ENCODE data around the gene SPOCK1.

The SPOCK1 gene

DNA sequence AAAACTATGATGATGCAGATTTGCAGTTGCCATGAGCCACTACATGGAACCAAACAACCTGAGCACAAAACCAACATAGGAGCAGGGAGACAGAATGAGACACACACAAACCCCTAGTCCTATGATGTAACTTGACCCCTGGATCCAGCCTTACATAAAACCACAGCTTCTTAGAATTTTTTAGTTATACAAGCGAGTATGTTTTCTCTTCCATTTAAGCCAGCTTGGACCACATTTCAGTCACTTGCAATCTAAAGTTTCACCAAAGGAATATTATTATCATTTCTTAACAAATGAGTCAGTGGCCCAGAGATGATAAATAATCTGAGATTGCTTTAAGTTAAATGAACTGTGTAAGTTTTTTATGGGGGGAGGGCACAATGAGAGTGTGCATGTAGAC lies 6.8 kb downstream of the SPOCK1 start:
- DNase-seq (ENCODE audit: low read depth in 2 of 2), result no peak

DNA sequence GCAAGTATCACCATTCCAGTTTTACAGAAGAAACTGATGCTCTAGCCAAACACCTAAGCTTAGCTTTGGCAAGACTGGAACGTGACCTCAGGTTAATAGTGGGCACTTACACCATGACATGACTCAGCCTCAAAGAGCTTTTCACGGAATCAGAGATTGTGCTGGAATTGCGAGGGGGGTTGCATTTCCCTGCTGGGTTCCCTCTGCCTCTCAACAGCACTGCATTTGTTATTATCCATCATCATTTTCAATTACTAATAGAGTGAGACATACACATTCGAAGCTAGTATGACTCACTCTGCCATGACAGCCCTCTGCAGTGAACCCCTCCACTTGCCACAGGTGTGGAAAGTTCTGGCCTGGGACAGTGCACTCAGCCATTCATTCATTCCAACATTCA lies 8.0 kb downstream of the SPOCK1 start:
- no peak for DNase-seq (ENCODE audit: low read depth in 2 of 2)

DNA sequence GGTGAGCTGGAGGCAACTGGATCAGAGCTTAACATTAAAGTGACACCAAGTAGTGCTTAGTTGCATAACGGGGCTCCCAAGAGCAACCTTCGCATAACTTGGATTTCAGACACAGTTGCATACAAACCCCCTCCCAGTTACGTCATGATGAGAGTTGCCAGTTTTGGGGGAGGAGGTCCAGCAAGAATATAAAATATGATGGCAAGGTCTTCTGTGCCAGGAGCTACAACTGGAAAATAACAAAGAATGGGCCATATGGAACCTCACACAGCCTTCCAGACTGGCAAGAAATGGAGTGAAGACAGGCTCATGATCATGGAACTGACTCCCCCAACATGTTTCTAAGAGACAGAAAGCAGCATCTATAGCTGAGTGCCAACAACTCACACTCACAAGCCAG lies 8.5 kb downstream of the SPOCK1 start:
- no peak for DNase-seq (ENCODE audit: low read depth in 2 of 2)

DNA sequence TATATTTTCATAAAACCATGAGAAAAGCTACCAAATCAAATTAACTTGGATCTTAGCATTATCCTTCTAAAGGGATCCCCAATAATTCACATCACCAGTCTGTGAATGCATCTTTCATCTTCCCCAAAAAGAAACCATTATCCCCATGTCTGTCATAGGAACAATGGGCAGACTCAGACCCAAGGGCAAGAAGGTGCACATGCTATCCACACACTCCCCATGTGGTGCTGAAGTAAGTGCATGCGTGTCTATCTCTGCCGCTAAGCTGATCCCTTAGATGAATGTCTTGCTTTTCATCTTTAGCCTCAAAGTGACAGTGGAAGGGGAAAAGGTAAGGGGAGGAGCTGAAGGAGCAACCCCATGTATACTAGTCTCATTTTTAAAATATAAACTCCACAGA lies 10.2 kb downstream of the SPOCK1 start:
- DNase-seq (ENCODE audit: low read depth in 2 of 2), result no peak

DNA sequence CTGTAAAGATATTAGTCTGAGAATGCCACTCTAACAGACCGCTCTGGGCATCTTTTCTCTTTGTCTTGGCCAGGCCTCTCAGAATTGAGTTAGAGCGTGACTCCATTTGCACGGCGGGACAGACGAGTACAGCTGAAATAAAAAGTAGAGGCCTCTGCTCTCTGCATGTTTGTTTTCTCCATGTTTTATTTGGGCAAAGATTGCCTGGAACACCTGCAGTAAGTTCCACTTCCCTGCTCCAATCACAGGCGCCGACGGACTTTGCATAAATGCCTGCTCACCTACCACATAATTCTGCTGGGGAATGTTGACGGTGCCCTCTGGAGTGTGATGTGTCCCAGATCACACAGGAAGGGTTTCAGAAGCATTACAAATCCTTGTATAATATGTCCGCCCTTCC lies 10.6 kb downstream of the SPOCK1 start:
- DNase-seq (ENCODE audit: low read depth in 2 of 2), result no peak

DNA sequence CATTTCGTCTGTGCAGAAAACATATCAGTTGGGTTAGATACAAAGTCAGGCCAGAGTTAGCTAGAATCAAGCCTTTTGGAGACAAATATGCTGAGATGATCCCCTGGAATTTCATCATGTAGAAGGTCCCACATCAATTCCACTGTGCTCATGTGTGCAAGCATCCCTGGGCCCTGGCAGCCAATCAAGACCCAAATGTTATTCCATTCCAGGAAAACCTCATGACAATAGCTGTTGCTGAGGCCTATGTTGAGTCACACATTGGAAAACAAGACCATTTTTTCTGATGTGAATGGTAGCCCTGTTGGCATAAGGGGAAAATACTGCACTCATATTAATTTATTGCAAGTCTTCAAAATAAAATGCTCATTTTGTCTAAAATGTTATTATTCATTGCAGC lies 11.5 kb downstream of the SPOCK1 start:
- DNase-seq (ENCODE audit: low read depth in 2 of 2), result no peak

DNA sequence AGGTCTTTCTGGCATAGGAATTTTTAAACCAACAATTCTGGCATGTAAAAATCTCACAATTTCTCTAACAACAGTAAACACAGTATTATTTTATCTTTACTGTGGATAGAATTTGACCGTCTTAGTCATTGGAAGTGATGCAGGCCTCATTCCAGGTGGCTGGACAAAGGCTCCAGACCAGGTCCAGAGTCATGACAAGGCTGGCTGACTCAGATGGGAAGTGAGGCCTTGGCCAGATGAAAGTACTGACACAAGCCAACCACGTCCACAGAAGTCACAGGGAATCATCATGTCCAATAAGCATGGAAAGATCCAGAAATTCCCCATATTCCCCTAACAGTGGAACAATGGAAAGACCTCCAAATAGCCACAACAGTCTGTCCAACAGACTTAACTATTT lies 12.4 kb downstream of the SPOCK1 start:
- DNase-seq (ENCODE audit: low read depth in 2 of 2), result no peak

DNA sequence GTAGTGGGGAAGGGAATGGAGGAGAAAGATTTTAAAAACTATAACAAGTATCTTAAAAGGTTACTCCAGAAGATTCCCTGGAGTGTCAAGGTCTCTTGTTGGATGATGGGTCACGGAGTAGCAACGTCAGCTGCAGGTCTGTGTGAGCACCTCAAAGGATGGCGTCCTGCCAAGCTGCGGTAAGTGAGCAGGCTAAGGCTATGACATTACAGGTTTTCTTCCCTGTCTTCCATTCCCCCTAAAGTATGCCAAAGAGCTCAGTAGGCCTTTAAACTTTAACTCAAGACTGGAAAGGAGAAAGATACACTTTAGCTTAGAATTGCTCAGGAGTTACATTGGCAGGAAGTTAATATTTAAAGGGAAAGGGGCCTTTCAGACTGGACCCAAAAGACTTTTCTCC lies 17.5 kb downstream of the SPOCK1 start:
- no peak for DNase-seq (ENCODE audit: low read depth in 2 of 2)

DNA sequence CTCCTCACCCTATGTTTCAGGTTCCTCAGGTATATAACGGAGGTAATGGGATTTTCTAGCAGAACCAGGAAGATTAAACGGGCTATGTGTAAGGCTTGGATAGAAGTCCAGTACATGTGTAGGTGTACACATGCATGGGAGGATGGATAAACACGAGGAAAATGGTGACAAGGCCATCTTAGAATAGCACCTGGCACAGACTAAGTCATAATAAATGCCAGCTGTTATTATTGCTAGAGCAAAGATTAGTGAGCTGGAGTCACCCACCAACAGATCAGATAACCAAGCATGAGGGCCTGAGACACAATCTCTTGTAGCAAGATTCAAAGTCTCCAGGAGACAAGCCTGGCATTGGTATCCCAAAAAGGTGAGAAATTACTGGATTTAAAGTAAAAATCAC lies 21.1 kb downstream of the SPOCK1 start:
- DNase-seq (ENCODE audit: low read depth in 2 of 2), result no peak

DNA sequence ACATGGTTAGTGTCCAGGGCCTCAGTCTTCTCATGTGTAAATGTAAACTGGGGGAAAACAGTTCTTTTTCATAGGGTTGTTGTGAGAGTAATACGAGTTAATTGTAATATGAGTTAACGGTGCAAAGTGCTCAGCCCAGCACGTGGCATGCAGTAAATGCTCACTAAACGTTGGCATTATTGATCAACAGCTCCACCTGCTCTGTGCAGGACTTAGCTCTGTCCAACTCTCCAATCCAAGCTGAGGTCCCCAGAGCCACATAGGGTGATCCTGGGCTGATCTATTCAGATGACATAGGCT lies 28.3 kb downstream of the SPOCK1 start:
- DNase-seq (ENCODE audit: low read depth in 2 of 2), result no peak

DNA sequence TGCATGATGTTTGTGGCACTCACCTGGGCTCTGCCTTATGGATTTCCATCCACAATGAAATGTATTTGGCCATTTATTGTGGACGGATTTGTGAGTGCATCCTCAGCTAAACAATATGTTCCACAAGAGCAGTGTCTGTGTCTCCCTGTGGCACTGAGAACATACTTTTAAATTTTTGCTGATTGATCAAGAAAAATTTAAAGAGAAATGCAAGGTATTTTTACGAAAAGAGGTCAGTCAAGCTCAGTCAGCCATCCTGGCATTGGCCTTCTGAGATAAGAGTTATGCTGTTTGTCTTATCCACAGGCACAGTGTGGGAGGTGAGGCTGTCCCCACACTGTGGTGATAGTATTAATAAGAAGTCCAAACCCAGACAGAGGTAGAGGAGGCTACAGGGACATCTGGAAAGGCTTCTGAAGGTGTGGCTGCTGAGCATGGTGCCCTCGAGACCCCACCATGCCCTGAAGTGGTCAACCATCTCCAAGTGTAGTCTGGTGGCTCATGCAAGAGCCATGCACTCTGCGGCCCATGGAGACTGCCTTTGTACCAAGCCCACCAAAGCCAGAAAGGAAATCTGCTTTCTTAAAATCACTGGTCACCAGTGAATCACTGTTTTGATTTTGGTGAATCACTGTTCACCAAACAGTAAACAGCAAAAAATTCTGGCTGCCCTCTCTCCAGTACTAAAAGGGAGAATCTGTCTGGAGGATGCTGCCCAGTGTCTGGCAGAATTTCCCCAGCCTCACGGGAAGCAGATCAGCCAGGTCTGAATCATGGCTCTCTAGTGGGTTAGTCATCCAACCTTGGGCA lies 28.8 kb downstream of the SPOCK1 start:
- DNase-seq (ENCODE audit: low read depth in 2 of 2), result no peak

DNA sequence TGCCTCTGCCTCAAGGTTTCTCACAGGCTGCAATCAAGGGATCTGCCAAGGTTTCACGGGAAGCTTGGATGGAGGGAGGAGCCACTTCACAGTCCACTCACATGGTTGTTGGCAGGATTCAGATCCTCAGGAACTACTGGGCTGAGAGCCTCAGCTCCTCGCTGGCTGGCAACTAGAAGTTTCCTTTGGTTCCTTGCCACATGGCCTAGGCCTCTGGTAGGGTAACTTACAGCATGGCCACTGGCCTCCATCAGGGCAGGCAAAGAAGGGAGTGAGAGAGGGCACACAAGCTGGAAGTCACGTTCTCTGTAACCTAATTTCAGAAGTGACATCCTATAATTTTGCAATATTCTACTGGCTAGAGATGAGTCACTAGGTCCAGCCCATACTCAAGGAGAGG lies 32.2 kb downstream of the SPOCK1 start:
- no peak for DNase-seq (ENCODE audit: low read depth in 2 of 2)

DNA sequence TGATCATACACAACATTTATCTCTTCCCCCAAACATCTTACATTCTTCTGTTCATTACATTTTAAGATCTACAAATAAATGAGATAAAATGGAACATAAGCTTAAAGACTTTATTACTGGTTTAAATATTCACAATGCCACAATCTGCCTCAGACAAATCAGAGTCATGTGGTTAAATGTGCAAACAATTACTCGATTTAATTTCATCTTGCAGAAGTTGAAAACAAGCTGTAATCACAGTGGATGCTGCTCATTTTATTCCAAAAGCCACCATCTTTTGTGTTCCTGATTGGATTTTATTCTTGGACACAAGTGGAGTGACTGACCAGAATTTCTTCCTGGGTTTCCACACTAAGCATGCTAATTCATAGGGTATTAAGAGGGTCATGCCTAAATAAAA lies 33.2 kb downstream of the SPOCK1 start:
- DNase-seq (ENCODE audit: low read depth in 2 of 2), result no peak

DNA sequence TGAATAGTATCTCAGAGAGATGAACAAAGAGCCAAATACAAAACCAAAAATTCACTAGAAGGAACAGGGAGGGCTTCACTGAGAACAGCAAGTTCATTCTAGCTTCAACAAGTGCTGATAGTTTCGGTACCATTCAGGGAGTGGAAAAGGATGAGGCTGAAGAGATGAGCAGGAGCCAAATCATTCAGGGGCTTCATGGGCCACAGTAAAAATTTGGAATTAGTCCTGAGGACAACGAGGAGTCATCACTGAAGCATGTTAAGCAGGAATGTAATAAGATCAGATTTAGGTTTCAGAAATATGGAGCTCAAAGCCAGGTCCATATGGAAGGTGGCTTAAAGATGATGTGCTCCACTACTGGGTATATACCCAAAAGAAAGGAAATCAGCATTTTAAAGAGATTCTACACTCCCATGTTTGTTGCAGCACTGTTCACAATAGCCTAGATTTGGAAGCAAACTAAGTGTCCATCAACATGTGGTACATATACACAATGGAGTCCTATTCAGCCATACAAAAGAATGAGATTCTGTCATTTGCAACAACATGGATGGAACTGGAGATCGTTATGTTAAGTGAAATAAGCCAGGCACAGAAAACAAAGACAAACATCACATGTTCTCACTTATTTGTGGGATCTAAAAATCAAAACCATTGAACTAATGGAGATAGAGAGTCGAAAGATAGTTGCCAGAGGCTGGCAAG lies 36.2 kb downstream of the SPOCK1 start:
- no peak for DNase-seq (ENCODE audit: low read depth in 2 of 2)

DNA sequence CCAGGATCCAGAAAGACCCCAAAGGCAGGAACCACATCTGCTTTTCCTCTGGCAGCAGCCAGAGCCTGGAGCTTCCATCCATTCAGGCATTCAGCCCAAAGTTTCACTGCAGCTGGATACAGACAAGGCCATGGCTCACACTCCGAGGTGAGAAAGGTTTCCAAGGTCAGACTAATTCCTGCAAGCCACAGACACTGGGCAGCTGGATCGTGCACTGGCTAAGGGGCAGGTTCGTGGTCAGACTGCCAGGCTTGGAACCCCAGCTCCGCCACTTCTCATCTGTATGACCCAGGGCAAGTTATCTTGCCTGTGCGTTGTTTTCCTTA lies 36.9 kb downstream of the SPOCK1 start:
- DNase-seq (ENCODE audit: low read depth in 2 of 2), result no peak

DNA sequence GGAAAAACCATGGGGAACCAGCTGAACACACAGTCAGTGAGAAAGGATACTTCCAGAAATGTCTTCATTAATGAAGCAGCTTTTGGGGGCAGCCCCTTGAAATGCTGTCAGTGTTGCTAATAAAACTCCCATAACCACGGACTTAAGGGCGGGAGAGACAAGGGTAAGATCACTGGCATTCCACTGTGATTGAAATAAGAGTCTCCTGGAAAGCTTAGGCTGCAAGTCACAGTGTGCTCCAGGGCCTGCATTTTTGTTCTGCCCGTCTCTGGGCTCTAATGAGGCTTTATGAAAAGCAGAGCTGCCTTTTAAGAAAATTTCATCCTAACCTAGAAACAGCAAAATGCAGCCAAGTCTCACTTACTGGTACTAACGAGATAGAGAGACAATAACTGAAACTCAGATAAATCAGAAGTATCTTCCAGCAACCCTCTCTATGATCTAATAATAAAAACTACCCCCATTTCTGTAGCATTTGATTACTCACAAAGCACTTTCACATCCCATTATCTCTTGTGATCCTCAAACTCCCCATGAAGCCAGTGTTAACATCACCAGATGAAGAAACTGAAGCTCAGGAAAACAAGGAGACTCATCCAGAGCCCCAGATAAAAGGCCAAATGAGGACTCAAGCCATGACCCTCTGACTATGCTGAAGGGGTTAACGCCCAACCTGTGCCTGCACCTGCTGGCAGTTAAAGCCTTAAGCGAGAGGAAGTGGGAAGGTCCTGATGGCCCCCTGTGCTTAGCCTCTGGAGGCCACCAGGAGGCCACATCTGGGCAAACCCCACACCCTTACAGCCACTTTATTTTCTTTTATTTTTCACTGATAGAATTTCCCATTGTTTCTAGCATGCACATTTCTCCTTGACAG lies 37.5 kb downstream of the SPOCK1 start:
- DNase-seq (ENCODE audit: low read depth in 2 of 2), result no peak

DNA sequence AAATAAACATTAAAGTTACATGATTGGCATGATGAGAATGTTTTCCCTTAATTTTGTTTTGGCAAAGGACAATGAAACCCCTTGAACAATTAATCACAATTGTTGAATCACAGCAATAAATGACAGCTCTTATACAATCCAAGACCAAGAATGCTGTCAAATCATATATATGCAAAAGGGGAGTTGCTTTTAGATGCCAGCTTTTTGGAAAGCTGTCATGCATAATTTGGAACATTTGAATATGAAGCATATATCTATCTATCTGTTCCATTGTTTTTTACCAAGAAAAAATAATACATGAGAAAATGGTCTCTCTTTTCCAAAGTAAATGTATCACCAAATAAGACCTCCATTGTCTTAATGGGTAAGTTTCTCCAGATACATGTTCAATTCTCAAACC lies 44.5 kb downstream of the SPOCK1 start:
- DNase-seq (ENCODE audit: low read depth in 2 of 2), result no peak

DNA sequence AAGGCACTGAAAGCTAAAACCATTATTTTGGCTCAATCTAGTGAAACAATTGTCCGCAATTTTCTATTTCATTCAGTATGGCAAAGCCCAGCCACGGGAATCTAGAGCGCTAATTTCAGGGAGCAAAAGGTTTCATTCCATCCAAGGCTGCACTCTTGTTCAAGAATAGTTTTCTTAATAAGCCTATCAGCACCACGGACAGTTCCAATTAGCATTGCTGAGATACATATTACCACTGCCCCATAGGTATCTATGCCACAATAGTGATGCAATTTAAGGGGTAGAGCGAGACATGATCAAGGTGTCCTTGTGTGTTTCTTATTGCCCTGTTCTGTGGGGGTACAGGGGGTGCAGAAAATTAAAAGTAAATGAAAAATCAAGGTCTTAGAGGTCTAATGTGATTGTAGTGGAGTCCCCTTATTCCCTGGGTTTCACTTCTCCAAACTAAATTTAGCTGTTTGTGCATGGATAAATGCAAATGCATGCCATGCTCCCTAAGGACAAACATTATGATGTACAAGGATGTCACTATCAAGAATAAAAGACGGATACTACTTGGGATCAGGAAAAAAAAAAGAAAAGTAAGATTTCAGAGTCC lies 45.5 kb downstream of the SPOCK1 start:
- no peak for DNase-seq (ENCODE audit: low read depth in 2 of 2)

DNA sequence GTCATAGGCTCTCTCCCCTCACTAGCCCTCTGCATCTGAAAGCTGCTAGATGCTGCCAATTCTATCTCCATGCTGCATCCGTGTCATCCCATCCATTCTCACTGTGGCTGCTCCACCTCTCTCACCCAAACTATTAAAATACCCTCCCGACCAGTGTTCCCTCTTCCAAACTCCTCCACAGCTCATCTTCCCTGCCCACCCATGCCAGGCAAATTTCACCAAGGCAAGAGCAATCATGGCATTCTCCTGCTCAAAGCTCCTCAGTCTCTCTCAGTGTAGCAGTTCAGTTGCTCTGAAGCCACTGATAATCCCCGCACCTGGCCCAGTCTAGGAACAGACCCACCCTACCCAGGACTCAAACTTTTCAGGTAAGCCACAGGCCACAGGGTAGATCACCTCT lies 48.4 kb downstream of the SPOCK1 start:
- no peak for DNase-seq (ENCODE audit: low read depth in 2 of 2)

DNA sequence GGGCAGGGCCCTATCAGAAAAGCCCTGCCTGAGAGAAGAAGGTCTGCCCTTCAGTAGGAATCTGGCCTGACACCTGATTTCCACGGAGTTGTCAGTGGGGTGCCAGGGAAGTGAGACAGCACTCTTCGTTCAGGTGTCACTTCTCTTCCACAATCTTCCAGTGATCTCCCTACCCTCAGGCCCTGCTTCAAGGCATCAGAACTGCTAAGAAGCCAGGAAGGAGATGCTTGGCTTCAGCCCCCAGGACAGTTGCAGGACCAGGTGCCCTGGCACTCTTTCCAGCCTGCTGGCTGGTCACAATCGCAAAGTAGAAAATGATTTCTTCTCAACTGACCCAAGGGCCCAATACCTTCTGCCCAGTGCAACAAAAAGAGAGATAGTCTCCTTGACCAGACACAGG lies 50.3 kb downstream of the SPOCK1 start:
- no peak for DNase-seq (ENCODE audit: low read depth in 2 of 2)

DNA sequence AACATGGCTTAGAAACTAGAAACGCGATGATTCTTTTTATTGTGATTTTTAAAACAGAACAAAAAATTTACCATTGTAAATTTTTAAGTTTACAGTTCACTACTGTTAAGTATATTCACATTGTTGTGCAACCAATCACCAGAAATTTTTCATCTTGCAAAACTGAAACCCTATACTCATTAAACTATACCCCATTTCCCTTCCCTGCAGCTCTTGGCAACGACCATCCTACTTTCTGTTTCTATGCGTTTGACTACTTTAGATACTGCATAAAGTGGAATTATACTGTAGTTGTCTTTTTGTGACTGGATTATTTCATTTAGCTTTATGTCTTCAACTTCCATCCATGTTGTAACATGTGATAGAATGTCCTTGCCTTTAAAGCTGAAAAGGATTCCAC lies 52.5 kb downstream of the SPOCK1 start:
- DNase-seq (ENCODE audit: low read depth in 2 of 2), result no peak

DNA sequence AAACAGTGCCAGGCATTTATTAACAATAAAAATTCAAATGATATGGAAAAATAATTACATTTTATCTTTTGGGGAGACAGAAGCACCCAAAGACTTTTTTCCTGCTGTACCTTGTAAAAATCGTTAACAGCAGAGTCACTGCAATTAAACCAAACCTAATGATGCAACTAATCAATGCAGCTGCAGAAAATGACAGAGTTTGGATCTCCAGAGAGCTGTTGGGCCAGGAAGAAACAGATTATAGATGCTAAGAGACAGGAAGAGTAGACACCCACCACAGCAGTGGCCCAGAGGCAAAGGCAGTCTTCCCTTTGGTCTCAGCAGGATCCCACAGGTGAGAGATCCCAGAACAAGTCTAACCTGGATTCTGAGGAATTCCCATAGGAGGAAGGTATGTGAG lies 53.0 kb downstream of the SPOCK1 start:
- DNase-seq (ENCODE audit: low read depth in 2 of 2), result no peak

DNA sequence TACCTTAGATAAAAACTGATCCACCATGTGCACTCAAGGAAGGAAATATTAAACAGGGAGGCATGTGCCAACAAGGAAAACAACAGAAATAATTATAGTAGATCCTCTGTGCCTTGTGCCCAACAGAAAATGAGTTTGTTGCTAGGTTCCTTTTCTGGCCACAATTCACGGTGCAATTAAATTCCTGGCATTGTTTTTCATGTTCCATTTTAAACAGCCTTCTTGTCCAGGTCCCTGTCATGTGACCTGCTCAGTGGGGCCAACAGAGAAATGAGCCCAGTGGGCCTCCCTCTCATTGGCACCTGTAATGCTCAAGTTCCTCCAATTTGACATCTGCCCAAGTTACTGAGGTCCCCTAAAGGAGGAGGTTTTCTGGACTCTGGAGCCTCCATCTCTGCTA lies 56.5 kb downstream of the SPOCK1 start:
- no peak for DNase-seq (ENCODE audit: low read depth in 2 of 2)
